ENCODE data around the gene TMEM26.

DNA sequence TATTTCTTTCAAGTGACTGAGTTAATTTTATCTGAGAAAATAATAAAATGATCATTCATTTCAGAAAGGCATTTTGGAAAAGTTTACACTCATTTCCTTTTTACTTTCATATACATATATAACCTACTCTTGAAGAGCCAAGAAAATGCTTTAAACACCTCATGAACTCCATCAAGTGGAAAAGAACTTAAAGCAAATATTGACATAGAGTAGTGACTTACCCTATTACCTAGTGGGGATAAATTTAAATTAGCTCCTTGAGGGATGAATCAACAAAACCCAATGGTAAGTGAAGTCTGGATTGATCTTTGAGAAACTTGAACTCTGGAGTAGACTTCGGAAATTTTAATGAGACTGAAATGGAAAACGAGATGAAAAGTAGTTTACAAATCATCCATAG, 88.6 kb downstream of the TMEM26 start:
- TF ChIP-seq GATA2 (IDR thresholded peaks at IDR 0.05; ENCODE audit: low read depth, low read length) (no peak), GATA3 (IDR thresholded peaks at IDR 0.05; ENCODE audit: low read depth, low read length) (no peak)
